Motor neuron (in vitro differentiated cells): ENCODE measurements around the gene PEDS1. TPM values are rescaled to one million over a fixed set of nuclear protein-coding genes. Genes with fewer than 3 reads are reported as not detected.
"Not testable (repeated sequence)": the region's sequence is repeated elsewhere in the genome, so short reads cannot be mapped to it uniquely, and the experiment has no call there.

Source experiments
- ATAC-seq, 8 experiments: fragments of 200-7000 bp; cut with Tn5 transposase; replicated peaks in 6 of 8; 2 replicates each; pipeline ENCODE4 v1.8.0; 2021; ENCODE audit warnings: mild to moderate bottlenecking in 8 of 8, moderate library complexity in 8 of 8
- H3K27ac ChIP-seq, 2 donors: fragments of 250-450 bp; sonication (Bioruptor Pico); 2 replicates each; pipeline ENCODE4 v1.9.0; 2021; ENCODE audit warnings: antibody characterized with exemption in 2 of 2, mild to moderate bottlenecking in 2 of 2, moderate library complexity in 1 of 2
- H3K4me1 ChIP-seq, 2 donors: fragments of 250-450 bp; sonication (Bioruptor Pico); replicated peaks in 1 of 2; 2 replicates each; pipeline ENCODE4 v1.6.1; 2021; ENCODE audit warnings: antibody characterized with exemption in 2 of 2, mild to moderate bottlenecking in 2 of 2, moderate library complexity in 1 of 2
- H3K4me3 ChIP-seq, 5 donors: fragments of 250-450 bp; sonication (Bioruptor Pico); 2 replicates each; pipeline ENCODE4 v1.9.0; 2021; ENCODE audit warnings: antibody characterized with exemption in 5 of 5, mild to moderate bottlenecking in 5 of 5, moderate library complexity in 4 of 5
- WGBS, 10 experiments: fragments of 450-650 bp; shearing (Covaris generic); methylation state at CpG; one replicate each; pipeline ENCODE4 v1.0.0; 2022; 5-methylcytosine and 5-hydroxymethylcytosine counted together
- in situ Hi-C, 9 experiments: fragments of 400-800 bp; cut with MboI; loops; one replicate each; pipeline ENCODE4 v1.15.0; 2021; ENCODE audit warnings: low sequenced_read_pairs in 9 of 9, low pct_unique_long_range_greater_than_20kb in 2 of 9; ENCODE audit not compliant: unreplicated experiment in 9 of 9
- total RNA-seq, 8 experiments: library from RNA; unstranded; fragments of 300-600 nt; gene quantifications; 2 replicates each; pipeline versions ENCODE4 v1.2.3 to v1.2.4, GENCODE V29; 2022

The PEDS1 gene
- total RNA-seq = 10 to 100 TPM in 6 of 8 experiments, 1 to 10 TPM in 2; 6.9 to 43.7 (median 19.8) TPM

GRCh38 chr20:50153500-50154377, at the start of gene PEDS1:
PEDS1 (minus strand) TSS chr20:50153723; CDS start chr20:50153637, 86 bp downstream.
- Histone ChIP-seq H3K27ac (peak within 1 kb of the TSS; percentile 70 to 79), H3K4me1 (peaks cover 9 to 17% of the 10 kb centered on the region in 2 donors), H3K4me3 (peak within 1 kb of the TSS; percentile 70 to 97 (median 92))
- ATAC-seq = peak; percentile 88 to 98 (median 96)
- in situ Hi-C loops = loop anchor here in 1 of 9 experiments (25.0 kb wide), 1 partner anchor 166 kb away; the partner anchor contains the start of gene SNAI1
- WGBS, 10 experiments = 0 to 57% (median 27%) methylated on average over 2 to 14 of the region's 99 CpGs; no CpG with 5 or more reads in 3 of the 10 experiments

- peaks cover 4% of the 10 kb centered on the region in 2 donors for H3K4me1 ChIP-seq
- H3K27ac ChIP-seq = no peak overlapping the region
- no peak overlapping the region for H3K4me3 ChIP-seq
- in situ Hi-C loops = loop anchor here in 1 of 9 experiments (25.0 kb wide), 1 partner anchor 160 kb away; no protein-coding TSS in a partner anchor
- ATAC-seq = no peak
- 69 to 100% (median 85%) methylated on average over 1 to 5 of the region's 5 CpGs; no CpG with 5 or more reads in 2 of the 10 experiments for WGBS, 10 experiments
These were observed 49.2 kb upstream of the PEDS1 start for GRCh38 chr20:50202677-50203076.

DNA sequence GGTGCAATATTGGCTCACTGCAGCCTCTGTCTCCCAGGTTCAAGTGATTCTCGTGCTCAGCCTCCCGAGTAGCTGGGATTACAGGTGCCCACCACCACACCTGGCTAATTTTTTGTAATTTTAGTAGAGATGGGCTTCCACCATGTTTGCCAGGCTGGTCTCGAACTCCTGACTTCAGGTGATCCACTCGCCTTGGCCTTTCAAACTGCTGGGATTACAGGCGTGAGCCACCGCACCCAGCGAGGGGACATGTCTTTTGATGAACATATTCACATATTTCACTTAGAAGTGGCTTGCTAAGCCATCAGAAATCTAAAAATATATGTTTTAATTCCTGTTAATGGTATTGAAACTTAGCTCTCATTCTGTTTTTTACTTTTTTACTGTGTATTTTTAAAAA, 48.2 kb upstream of the PEDS1 start:
- ATAC-seq, H3K4me1 ChIP-seq, H3K4me3 ChIP-seq, H3K27ac ChIP-seq: not testable (repeated sequence)
- in situ Hi-C loops = loop anchor here in 1 of 9 experiments (25.0 kb wide), 1 partner anchor 161 kb away; no protein-coding TSS in a partner anchor
- 17 to 100% (median 84%) methylated on average over 1 to 7 of the region's 7 CpGs; no CpG with 5 or more reads in 2 of the 10 experiments for WGBS, 10 experiments

DNA sequence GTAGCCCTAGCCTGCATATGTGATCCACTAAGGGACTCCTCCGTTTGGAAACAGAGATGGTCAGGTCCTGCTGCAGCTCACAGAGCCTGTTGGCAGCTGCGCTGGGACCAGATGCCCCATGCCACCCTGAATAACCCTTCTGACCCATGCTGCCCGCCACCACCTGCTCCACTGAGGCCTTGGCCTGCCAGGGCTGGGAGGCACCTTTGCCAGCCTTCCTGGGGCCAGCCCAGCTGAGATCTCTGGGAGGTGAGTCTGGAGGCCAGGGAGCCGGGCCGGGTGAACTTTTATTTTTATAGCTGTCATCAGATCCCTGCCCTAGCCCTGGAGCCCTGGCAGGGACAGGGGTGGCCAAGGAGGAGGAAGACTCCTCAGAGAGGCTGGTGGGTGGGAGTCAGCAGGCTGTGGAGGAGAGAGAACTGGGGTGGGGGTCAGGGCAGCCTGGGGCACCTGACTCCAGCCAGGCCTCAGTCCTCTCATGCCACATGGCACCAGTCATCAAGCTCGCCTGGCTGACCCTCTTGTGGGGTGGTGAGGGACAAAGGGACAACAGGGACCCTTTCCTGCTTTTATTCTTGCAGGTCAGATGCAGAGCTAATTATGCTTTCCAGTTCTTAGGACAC, 47.1 kb upstream of the PEDS1 start:
- Histone ChIP-seq H3K27ac (no peak overlapping the region), H3K4me1 (peaks cover 4% of the 10 kb centered on the region in 2 donors), H3K4me3 (no peak overlapping the region)
- ATAC-seq = peak in 2 of 8 experiments; percentile 16 to 29
- WGBS, 10 experiments = 76 to 100% (median 80%) methylated on average over 1 to 3 of the region's 6 CpGs; no CpG with 5 or more reads in 7 of the 10 experiments
- in situ Hi-C loops = loop anchor here in 1 of 9 experiments (25.0 kb wide), 1 partner anchor 162 kb away; no protein-coding TSS in a partner anchor

DNA sequence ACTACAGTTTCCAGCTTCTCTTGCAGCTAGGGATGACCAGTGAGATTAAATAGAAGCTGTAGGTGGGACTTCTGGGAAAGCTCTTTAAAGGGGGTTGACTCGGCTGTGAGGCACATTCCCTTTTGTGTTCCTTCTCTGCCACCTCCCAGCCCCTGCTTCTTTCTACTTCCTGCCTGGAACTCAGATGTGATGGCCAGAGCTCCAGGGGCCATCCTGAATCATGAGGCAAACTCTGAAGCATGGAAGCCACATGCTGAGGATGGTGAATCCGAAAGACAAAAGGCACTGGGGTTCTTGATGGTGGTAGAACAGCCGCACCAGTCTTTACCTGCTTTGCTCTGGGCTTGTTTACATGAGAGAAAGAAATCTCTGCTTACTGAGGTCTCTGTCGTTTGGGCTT, 46.2 kb upstream of the PEDS1 start:
- in situ Hi-C loops = loop anchor here in 3 of 9 experiments (25.0 kb wide), 4 partner anchors 163 to 588 kb away; partner anchors contain the start of gene BCAS4 (in 1 of the 3)
- 20 to 100% (median 100%) methylated on average over 1 to 2 of the region's 4 CpGs; no CpG with 5 or more reads in 5 of the 10 experiments for WGBS, 10 experiments
- ATAC-seq = no peak

DNA sequence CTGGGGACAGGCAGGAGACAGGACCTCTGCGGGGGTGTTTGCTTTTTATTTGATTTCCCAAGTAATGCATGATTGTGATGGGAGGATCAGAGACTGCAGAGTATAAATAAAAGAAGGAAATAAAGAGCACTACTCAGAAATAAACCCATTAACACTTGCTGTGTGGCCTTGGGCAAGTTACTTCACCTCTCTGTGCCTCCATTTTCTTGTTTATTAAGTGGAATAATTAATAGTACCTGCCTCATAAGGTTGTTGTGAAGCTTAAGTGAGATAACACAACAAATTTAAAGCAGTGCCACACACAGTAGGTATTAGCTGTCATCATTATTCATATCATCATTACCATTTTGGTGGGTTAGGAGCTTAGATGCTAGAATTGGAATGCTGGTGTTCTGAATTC, 45.2 kb upstream of the PEDS1 start:
- ATAC-seq = no peak
- in situ Hi-C loops = loop anchor here in 3 of 9 experiments (25.0 kb wide), 3 partner anchors 264 to 589 kb away; partner anchors contain the start of gene BCAS4 (in 1 of the 3)
- WGBS, 10 experiments = 67% methylated on average over 1 of the region's 1 CpG; no CpG with 5 or more reads in 9 of the 10 experiments
- no peak overlapping the region for H3K4me3 ChIP-seq
- peaks cover 13 to 14% of the 10 kb centered on the region in 2 donors for H3K4me1 ChIP-seq
- H3K27ac ChIP-seq = no peak overlapping the region

More for the DNA sequence above, 46.2 kb upstream of the PEDS1 start:
- Histone ChIP-seq H3K27ac (no peak overlapping the region), H3K4me1 (peaks cover 4 to 5% of the 10 kb centered on the region in 2 donors), H3K4me3 (no peak overlapping the region)

GRCh38 chr20:50198180-50198666, 44.7 kb upstream of the PEDS1 start:
- Histone ChIP-seq H3K27ac (peak overlapping the region in 1 of 2 donors; percentile 51), H3K4me1 (peaks cover 18 to 19% of the 10 kb centered on the region in 2 donors), H3K4me3 (no peak overlapping the region)
- in situ Hi-C loops = loop anchor here in 3 of 9 experiments (25.0 kb wide), 3 partner anchors 264 to 589 kb away; partner anchors contain the start of gene BCAS4 (in 1 of the 3)
- no CpG with 5 or more reads among the region's 11 CpGs for WGBS, 10 experiments
- ATAC-seq = peak in 3 of 8 experiments; percentile 15 to 27 (median 27)

DNA sequence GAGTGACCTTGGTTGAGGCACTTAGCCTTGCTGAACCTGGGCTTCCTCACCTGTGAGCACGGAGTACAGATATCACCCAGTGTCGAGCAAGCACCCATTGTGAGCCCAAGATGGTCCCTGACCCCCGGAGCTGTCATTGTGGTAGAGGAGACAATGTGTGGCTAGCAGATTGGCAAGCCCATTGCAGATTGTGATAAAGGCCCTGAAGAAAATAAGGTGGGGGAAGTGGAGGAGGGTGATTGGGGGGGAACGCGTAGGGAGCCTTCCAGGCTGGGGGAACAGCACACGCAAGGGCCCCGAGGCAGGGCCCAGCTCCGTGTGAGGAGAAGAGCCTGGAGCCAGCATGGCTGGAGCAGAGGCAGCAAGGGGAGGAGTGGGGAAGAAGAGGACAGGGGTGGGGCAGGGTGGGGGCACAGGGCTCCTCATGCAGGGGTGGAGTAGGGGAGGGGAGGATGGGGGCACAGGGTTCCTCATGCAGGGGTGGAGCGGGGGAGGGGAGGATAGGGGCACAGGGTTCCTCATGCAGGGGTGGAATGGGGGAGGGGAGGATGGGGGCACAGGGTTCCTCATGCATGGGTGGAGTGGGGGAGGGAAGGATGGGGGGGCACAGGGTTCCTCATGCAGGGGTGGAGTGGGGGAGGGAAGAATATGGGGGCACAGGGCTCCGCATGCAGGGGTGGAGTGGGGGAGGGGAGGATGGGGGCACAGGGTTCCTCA, 44.1 kb upstream of the PEDS1 start:
- ATAC-seq = no peak
- no peak overlapping the region for H3K4me3 ChIP-seq
- 79% methylated on average over 2 of the region's 10 CpGs; no CpG with 5 or more reads in 9 of the 10 experiments for WGBS, 10 experiments
- H3K27ac ChIP-seq = no peak overlapping the region
- peaks cover 19 to 21% of the 10 kb centered on the region in 2 donors for H3K4me1 ChIP-seq
- in situ Hi-C loops = loop anchor here in 3 of 9 experiments (25.0 kb wide), 3 partner anchors 265 to 590 kb away; partner anchors contain the start of gene BCAS4 (in 1 of the 3)

GRCh38 chr20:50196896-50197295, 43.4 kb upstream of the PEDS1 start:
- peaks cover 19 to 21% of the 10 kb centered on the region in 2 donors for H3K4me1 ChIP-seq
- H3K4me3 ChIP-seq = no peak overlapping the region
- no peak for ATAC-seq
- 60 to 78% methylated on average over 2 to 4 of the region's 6 CpGs; no CpG with 5 or more reads in 8 of the 10 experiments for WGBS, 10 experiments
- in situ Hi-C loops = loop anchor here in 3 of 9 experiments (25.0 kb wide), 3 partner anchors 265 to 590 kb away; partner anchors contain the start of gene BCAS4 (in 1 of the 3)
- H3K27ac ChIP-seq = no peak overlapping the region

DNA sequence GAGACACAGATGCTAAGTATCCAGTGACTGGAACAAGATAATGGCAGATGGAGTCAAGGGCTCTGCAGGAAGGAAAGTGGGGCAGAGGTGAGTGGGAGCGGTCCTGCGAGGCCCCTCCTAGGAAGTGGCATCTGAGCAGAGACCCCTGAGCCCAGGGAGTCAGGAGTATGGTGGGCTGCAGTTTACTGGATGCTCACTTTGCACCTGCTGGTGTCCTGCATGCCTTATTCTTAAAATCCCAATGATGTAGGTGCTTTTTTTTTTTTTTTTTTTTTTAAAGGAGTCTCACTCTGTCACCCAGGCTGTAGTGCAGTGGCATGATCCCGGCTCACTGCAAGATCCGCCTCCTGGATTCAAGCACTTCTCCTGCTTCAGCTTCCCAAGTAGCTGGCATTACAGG, 42.7 kb upstream of the PEDS1 start:
- H3K4me3 ChIP-seq = no peak overlapping the region
- no peak for ATAC-seq
- in situ Hi-C loops = loop anchor here in 3 of 9 experiments (25.0 kb wide), 3 partner anchors 266 to 591 kb away; partner anchors contain the start of gene BCAS4 (in 1 of the 3)
- peaks cover 19 to 21% of the 10 kb centered on the region in 2 donors for H3K4me1 ChIP-seq
- H3K27ac ChIP-seq = no peak overlapping the region
- 80 to 100% (median 92%) methylated on average over 1 to 4 of the region's 4 CpGs; no CpG with 5 or more reads in 7 of the 10 experiments for WGBS, 10 experiments

DNA sequence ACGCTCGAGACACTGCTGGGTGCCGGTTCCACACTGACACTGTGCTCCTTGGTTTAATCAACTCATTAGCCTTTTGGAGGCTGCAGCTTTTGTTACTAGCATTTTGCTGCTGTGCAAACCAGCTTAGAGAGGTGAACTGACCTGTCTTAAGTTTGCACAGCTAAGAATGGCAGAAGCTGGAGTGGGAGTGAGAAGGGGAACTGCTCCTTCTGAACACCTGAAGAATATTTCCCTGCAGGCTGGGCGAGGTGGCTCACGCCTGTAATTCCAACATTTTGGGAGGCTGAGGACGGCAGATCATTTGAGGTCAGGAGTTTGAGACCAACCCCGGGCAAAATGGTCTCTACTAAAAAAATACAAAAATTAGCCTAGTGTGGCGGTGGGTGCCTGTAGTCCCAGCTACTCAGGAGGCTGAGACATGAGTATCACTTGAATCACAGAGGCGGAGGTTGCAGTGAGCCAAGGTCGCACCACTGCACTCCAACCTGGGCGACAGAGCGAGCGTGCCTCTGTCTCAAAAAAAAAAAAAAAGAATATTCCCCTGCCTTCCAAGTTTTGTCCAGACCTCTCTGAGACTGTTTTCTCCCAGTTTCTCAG, 42.1 kb upstream of the PEDS1 start:
- ATAC-seq = no peak
- H3K4me1 ChIP-seq = peaks cover 15 to 21% of the 10 kb centered on the region in 2 donors
- no peak overlapping the region for H3K27ac ChIP-seq
- in situ Hi-C loops = loop anchor here in 3 of 9 experiments (25.0 kb wide), 3 partner anchors 267 to 592 kb away; partner anchors contain the start of gene BCAS4 (in 1 of the 3)
- WGBS, 10 experiments = 73 to 100% (median 93%) methylated on average over 1 to 11 of the region's 13 CpGs; no CpG with 5 or more reads in 3 of the 10 experiments
- H3K4me3 ChIP-seq = no peak overlapping the region
